NCI-H187 (cell line): ENCODE data around the gene DYNAP.

Experiments
- DNase-seq, 2 experiments: peaks; one replicate each; lab custom pipeline; 2025; lab: John Stamatoyannopoulos, UW

DYNAP gene, protein sequence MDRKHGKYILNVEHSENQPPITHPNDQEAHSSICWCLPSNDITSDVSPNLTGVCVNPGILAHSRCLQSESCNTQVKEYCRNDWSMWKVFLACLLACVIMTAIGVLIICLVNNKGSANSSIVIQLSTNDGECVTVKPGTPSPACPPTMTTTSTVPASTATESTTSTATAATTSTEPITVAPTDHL

DNA sequence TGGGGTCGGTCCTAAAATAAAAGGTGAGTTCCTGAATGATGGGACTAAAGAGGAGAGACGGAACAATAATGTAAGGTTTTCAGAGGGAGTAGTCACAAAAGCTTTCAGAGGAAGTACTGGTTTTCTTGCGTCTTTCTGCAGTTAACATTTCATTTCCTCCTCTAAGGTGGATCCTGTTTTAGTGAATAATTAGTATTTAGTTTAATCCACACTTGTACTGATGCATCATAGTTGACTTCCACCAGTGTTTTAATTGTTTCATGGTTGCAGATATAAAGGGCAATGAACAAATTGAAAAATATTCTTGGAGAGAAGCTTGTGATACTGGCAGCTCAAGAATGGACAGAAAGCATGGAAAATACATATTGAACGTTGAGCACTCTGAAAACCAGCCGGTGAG lies at the start of gene DYNAP:
DYNAP (plus strand) TSS at position 301 of the 400 bp plus-strand sequence; CDS start at position 339, 38 bp downstream.
- no peak for DNase-seq

DNA sequence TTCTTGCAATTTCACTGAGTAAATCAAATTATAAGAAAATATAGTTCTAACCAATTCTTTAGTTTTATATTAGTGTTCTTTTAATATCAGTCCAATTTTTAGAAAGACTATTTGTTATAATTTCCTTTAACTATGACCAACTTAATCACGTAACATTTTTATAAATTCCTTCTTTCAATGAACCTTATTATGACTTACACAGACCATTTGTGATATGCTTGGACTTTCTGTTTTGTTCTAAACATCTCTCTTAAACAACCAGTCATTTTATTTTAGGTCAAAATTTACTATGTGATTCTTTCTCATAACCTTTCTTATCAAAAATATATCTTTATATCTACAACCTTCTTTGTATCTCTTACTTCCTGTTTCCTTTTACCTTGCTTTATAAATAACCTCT lies 39.5 kb upstream of the DYNAP start:
- DNase-seq = no peak

- no peak for DNase-seq
Measured at GRCh38 chr18:54555286-54555685, 35.8 kb upstream of the DYNAP start.

DNA sequence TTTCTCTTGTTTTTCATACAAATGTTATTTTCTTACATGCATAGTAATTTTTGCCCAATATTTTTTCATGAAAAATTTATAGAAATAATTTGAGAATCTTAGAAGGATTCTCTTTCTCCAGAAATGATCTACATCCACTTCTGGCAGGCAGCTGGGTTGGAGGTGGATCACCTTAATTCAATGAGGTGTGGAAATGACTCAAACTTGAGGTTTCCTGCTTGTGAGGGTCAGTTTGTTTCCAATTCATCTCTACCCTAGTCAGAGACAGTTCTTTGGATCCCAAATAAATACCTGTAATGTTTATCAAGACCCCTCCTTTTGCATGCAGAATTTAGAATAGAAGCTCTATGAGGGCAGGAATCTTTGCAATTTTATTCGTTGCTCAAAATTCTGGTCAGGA lies 35.0 kb upstream of the DYNAP start:
- DNase-seq = no peak

DNA sequence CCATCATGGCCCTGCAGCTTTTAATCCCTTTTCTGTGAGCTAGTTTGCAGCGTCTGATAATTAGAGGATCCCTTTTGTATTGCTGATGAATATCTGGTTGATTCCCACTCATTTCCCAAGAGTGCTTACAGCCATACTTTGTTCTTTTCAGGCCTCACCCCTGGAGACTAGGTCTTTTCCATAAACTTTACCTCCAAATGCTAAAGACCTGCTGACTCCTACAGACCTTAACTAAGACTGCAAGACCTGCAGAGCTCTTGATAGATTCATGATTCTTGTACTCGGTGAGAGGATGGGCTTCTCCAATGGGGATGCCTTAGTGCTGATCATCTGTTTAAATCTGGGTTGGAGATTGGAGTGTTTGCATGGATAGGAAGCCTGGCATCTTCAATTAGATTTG lies 33.1 kb upstream of the DYNAP start:
- no peak for DNase-seq

- DNase-seq = peak in 1 of 2 experiments; percentile 2
Measured at GRCh38 chr18:54558609-54559585, 32.1 kb upstream of the DYNAP start.

- no peak for DNase-seq
Measured at GRCh38 chr18:54561706-54562267, 29.3 kb upstream of the DYNAP start.

DNA sequence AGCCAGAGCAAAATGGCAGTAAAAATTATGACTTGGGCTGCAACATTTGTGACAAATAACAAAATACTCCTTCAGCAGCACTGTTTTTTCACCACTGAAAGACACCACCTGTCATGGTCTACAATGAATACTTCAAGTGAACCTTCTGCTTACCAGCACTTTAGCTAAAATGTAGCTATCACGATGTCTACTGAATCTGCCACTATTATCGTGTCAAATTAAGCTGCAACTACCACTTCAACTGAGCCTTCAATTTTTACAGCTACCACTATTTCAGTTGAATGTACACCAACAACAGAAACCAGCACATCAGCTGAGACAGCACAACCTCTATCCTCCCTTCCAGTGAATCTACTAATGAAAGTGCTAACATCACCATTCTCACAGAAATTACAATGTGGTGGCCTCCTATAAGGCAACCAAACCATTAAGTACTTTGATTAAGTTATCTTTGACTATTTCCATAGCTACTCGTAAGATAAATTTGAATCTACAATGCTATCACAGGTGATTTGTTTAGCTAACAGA lies 10.8 kb upstream of the DYNAP start:
- DNase-seq = no peak

DNA sequence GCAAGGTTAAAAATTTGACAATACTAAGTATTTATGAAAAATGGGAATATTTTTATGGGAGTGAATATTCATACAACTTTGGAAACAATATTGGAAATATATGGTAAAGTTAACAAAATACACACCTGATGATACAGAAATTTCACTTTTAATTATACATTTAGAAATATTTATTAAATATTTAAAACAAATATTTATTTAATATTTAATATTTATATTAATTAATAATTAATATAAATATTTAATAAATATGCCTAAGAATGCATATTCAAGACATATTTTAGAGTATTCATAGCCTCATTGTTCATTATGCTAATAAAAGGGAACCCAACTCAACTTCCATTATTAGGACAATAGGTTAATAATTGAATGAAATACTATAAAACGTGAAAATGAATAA lies 7.0 kb upstream of the DYNAP start:
- no peak for DNase-seq

- DNase-seq = no peak
Measured at GRCh38 chr18:54585743-54586142, 5.3 kb upstream of the DYNAP start.

DNA sequence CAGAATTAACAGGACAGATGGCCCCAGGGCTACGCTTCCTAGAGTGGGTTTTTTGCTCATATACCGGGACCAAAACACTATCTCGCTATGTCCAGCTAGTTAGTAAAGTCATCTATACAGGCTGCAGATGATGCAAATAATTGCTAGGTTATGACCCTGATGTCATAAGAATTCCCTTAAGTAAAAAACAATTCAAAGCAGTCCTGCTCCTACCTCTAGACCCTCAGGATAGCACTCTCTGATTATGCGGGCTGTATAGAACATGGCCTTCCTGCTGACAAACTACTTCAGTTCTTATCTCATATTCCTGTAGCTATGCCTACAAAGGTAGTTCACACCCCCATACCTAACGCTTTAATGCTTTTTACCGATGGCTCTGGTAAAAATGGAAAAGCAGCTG lies 13.2 kb downstream of the DYNAP start:
- no peak for DNase-seq

DNA sequence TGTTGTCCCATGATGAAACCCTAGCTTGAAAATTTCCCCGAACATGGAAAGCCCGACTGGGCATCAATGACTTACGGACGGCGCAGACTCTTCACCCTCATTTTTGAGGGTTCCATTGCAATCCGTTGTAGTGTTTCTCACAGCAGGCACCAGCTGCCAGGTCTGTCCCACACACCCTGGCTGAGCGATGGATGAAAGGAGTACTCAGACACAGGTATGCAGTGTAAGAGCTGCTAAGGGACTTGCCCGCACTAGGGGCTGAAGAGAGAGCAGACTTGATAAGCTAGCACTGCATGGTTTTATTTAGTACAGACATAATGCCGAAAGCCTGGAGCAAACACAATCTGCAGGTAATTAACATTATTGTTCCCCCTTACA lies 15.8 kb downstream of the DYNAP start:
- DNase-seq = no peak

DNA sequence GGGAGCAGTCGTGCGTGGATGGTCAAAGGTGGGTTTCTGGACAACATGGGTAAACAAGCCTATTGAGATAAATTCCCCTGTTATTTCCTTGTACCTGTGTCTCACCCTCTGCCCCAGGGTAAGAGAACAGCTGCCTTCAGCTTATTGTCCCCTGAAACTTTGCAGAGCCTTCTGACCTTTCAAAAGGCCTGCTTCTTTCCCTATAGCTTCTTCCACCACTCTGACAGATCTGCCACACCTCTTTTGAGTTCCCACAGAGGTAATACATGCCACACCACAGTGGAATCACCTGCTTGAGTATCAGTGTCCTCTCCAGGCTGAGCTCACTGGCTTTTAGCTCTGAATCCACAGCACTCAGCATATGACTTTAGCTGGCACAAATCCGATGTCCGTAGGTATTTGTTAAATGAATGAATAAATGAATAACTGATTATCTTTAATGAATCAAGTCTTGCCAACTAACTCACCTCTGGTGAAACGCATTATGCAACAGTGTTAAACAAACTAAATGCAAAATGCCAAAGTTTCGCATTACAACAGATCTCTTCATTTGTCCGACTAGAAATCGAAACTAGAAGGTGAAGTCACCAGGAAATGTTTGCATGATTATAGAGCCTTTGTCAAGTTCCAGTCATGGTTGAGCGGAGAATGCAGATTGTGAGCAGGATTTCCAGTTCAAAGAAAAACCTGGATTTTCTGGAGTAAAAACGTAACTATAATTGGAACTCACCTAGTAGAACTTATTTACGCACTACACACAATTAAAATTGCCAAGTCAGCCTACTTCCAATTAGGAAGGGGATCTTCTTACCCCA lies 16.4 kb downstream of the DYNAP start:
- DNase-seq = no peak

DNA sequence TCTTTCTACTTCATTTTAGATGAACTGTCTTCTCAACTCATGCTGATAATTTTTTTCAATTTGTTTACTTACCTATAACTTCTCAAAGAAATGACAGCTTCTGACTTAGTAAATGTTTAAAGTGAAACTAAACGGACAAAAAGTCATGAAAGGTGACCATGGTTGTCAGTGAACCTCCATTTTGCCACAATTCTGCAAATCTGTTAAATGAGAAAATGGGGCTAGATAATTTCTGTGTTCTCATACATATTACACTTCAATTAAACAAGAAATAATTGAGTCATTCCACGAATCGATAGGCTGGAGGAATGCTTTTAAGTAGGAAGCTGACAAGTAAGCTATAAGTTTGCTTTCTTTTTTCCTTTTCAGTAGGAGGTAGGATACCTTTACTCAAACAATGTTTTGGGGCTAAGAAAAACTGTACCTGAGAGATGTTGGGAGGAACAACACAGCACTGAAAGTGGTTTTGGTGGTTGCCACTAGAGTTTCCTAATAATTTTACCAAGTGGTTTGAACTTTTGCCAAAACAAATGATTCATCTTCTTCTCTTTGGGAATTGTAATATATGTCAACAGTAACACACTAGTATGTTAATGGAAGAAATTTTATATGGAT lies 17.1 kb downstream of the DYNAP start:
- no peak for DNase-seq

DNA sequence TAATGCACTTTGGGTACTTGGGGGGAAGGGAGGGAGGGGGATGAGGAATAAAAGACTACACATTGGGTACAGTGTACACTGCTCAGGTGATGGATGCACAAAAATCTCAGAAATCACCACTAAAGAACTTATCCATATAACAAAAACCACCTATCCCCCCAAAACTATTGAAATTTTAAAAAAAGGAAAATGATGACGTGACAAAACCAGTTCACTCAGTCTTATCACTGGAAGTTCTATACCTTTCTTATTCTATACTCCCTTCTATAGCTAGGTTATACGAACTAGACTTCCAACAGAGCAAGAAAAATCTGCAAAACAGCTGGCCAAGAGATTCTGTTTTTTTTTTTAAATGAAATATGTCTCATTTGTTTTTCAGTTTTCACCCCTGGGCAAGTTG lies 20.8 kb downstream of the DYNAP start:
- no peak for DNase-seq

- no peak for DNase-seq
Measured at GRCh38 chr18:54612237-54612636, 21.2 kb downstream of the DYNAP start.

DNA sequence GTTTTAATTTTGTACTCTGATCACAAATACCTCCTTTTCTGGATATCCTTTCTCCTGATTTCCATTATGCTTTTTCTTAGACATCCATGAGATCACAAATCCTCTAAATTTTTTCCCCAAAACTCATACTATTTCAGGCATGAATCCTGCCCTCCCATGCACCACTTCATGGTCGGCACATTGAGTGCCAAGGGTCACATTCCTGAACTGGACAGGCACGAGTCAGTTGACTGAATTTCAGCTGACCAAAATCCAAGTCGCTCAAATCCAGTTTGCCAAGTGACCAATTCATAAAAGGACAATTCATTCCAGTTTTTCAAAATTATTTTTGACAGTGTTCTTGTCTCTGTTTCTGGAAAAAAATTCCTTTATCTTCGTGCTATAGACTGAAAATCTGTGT lies 22.1 kb downstream of the DYNAP start:
- DNase-seq = no peak

GRCh38 chr18:54616220-54616848 lies 25.3 kb downstream of the DYNAP start:
- no peak for DNase-seq

- DNase-seq = no peak
Measured at GRCh38 chr18:54622084-54622483, 31.0 kb downstream of the DYNAP start.

GRCh38 chr18:54626779-54627178 lies 35.7 kb downstream of the DYNAP start:
- DNase-seq = no peak

DNA sequence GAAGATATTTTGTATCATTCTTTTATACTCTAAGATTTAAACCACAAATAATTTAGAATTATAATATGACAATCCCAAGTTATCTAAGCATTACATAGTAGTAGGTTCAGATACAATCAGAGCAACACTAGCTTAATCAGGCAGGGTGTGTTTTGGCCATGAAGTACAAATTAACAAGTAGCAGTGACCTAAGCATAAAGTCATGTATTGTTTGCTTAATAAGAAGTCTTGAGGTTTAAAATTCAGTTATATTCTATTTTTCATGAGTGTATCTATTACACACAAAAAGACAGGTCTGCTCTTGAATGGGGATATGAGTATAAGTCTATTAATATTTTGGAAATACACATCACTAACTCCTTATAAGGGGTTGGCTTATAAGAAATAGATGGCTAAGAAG lies 39.9 kb downstream of the DYNAP start:
- no peak for DNase-seq
